HepG2 (cell line): ENCODE results near the gene PSG5. TPM values are rescaled to one million over a fixed set of nuclear protein-coding genes. Genes with fewer than 3 reads are reported as not detected.
"Not testable (repeated sequence)": the region's sequence is repeated elsewhere in the genome, so short reads cannot be mapped to it uniquely, and the experiment has no call there.

ENCODE experiments used
- ATAC-seq: fragments of 200-7000 bp; cut with Tn5 transposase; 3 replicates; pipeline ENCODE4 v1.9.1; 2020; ENCODE audit warnings: mild to moderate bottlenecking, moderate library complexity
- BruUV-seq: library from RNA; stranded (reverse); fragments of 400-500 nt; replicated peaks from 2 replicates; lab custom pipeline; 2021; lab: Mats Ljungman, UMichigan
- CTCF ChIA-PET: fragments of 300-600 bp; formaldehyde crosslinking; extraction: SDS; loops from one replicate; lab custom pipeline; 2021; ENCODE audit warnings: low total read pairs, inconsistent platforms, low intra/inter-chr PET ratio; lab: Yijun Ruan, JAX
- POLR2A ChIA-PET: fragments of 350-600 bp; sonication (Branson Sonifier 250); formaldehyde crosslinking; loops from one replicate; lab custom pipeline; 2020; ENCODE audit warnings: antibody characterized with exemption, inconsistent platforms; lab: Yijun Ruan, JAX
- DNase-seq: peaks from one replicate; pipeline ENCODE4 v3.0.0-alpha.2; 2015; ENCODE audit warnings: low spot score
- FAIRE-seq: peaks from 3 replicates; lab custom pipeline; 2011; peaks lifted over from hg19 to GRCh38; lab: Jason Lieb, UNC
- H2AFZ ChIP-seq: one replicate; pipeline ENCODE4 v1.6.1; 2011; ENCODE audit warnings: low read length, inconsistent platforms
- H3K27ac ChIP-seq: fragments of 300-600 bp; 3 replicates; pipeline ENCODE4 v1.8.0; 2011; ENCODE audit warnings: mixed run types, mild to moderate bottlenecking, mixed read lengths, low read length, inconsistent platforms; ENCODE audit not compliant: insufficient read depth; ENCODE audit errors: extremely low read length
- H3K27me3 ChIP-seq, 2 experiments: fragments of 200-600 bp in 1 of 2; 2 replicates in 1 of 2; 3 replicates in 1 of 2; pipeline versions ENCODE4 v1.6.0 to v1.8.0; 2011; ENCODE audit warnings: low read length in 2 of 2, mild to moderate bottlenecking in 2 of 2, moderate library complexity in 2 of 2, inconsistent platforms in 1 of 2; ENCODE audit not compliant: insufficient read depth in 2 of 2, control insufficient read depth in 1 of 2
- H3K36me3 ChIP-seq, 2 experiments: fragments of 200-600 bp in 1 of 2; replicated peaks in 1 of 2; 2 replicates in 1 of 2; 3 replicates in 1 of 2; pipeline versions ENCODE4 v1.5.1 to v1.8.0; 2011; ENCODE audit warnings: low read length in 2 of 2, inconsistent platforms in 1 of 2; ENCODE audit not compliant: insufficient read depth in 2 of 2, control insufficient read depth in 1 of 2
- H3K4me1 ChIP-seq: 2 replicates; pipeline ENCODE4 v1.5.1; 2012; ENCODE audit warnings: low read length, inconsistent platforms; ENCODE audit not compliant: insufficient read depth
- H3K4me2 ChIP-seq: 2 replicates; pipeline ENCODE4 v1.6.0; 2011; ENCODE audit warnings: low read depth, low read length, inconsistent platforms
- H3K4me3 ChIP-seq, 3 experiments: fragments of 200-600 bp in 1 of 3; sonication (generic), shearing (Covaris generic) in 1 of 3; replicated peaks in 1 of 3; 2 replicates each; pipeline ENCODE4 v1.5.1; 2011 to 2016; ENCODE audit warnings: low read length in 3 of 3, inconsistent platforms in 2 of 3, low read depth in 2 of 3, mild to moderate bottlenecking in 2 of 3, control low read depth in 1 of 3, mixed read lengths in 1 of 3; ENCODE audit not compliant: insufficient read depth in 1 of 3
- H3K79me2 ChIP-seq: one replicate; pipeline ENCODE4 v1.6.1; 2011; ENCODE audit warnings: low read length, inconsistent platforms; ENCODE audit not compliant: insufficient read depth
- H3K9ac ChIP-seq: 2 replicates; pipeline ENCODE4 v1.6.0; 2011; ENCODE audit warnings: mild to moderate bottlenecking, low read depth, low read length, inconsistent platforms; ENCODE audit not compliant: insufficient read depth
- H3K9me3 ChIP-seq: 2 replicates; pipeline ENCODE4 v1.5.1; 2012; ENCODE audit warnings: mild to moderate bottlenecking, low read length
- H4K20me1 ChIP-seq: 2 replicates; pipeline ENCODE4 v1.6.0; 2011; ENCODE audit warnings: inconsistent platforms, mild to moderate bottlenecking, low read length, moderate library complexity; ENCODE audit not compliant: insufficient read depth
- WGBS: methylation state at CpG from one replicate; pipeline ENCODE4 v1.1.6; 2017; ENCODE audit warnings: low lambda C conversion rate; 5-methylcytosine and 5-hydroxymethylcytosine counted together
- in situ Hi-C: cut with HindIII; loops from 2 replicates; pipeline ENCODE4 v1.10.0; 2017; ENCODE audit warnings: low pct_unique_long_range_greater_than_20kb; ENCODE audit not compliant: extremely low pct_ligation_motif_present
- intact Hi-C: fragments of 100-400 bp; cut with micrococcal nuclease; formaldehyde crosslinking; loops from one replicate; pipeline ENCODE4 v1.10.0; 2022; ENCODE audit not compliant: unreplicated experiment
- polyA plus RNA-seq, 8 experiments: library from polyadenylated mRNA; depleted of rRNA in 3 of 8; stranded (reverse) in 7 of 8; unstranded in 1 of 8; fragments of >200 nt; fragmentation: Illumina TruSeq in 4 of 8; extraction: Trizol in 4 of 8; gene quantifications; 2 replicates each; pipeline versions ENCODE4 v1.2.1 to v1.2.3, GENCODE V29; 2011 to 2016; ENCODE audit warnings: low read depth in 4 of 8, missing spikeins in 1 of 8, mixed read lengths in 1 of 8; ENCODE audit not compliant: insufficient read depth in 1 of 8
- total RNA-seq, 5 experiments: library from RNA; depleted of rRNA; stranded (reverse); fragments of >200 nt; fragmentation: Illumina TruSeq; extraction: Trizol; gene quantifications; 2 replicates each; pipeline ENCODE4 v1.2.3, GENCODE V29; 2016; ENCODE audit warnings: low read depth in 1 of 5
- TF ChIP-seq, protein P1 (sequence below): fragments of 450-650 bp; IDR thresholded peaks from 2 replicates; pipeline ENCODE4 v1.6.1; 2016
- TF ChIP-seq, protein P2 (sequence below): sonication (generic); formaldehyde crosslinking; IDR thresholded peaks from 2 replicates; pipeline ENCODE4 v1.5.0; 2020; ENCODE audit warnings: mild to moderate bottlenecking, missing genetic modification reagents, moderate library complexity

PSG5 gene
- total and polyA plus RNA-seq, 2 of the 13 experiments (the other 11 are each of a cell fraction or from before 2014, with no cell fraction given), result not detected

DNA sequence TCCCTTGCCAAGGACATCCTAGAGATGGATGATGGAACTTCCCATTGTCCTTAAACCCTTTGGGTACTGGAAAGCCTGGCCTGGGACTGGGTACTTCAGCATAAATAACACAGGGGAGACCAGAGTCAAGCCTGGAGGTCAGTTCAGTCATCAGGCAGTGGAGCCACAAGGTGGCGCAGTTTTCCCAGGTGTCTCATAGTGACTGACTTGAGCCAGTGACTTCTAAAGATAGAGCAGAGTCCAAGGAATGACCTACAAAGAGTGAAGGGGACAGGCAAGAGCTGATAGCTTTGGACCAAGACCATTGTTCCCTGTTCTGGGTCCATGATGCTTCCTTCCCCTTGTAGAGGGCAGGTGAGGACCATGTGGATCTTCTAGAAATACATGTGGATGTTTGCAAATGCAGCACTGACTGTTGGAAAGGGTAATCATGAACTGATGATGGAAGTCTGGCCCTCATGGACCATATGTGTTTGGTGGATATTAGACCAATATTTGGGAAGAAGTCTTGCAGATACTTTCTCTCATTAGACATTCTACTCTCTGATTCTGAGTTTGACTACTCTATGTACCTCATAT lies 6.7 kb downstream of the PSG5 start:
- in situ Hi-C loops, result not testable (repeated sequence)

DNA sequence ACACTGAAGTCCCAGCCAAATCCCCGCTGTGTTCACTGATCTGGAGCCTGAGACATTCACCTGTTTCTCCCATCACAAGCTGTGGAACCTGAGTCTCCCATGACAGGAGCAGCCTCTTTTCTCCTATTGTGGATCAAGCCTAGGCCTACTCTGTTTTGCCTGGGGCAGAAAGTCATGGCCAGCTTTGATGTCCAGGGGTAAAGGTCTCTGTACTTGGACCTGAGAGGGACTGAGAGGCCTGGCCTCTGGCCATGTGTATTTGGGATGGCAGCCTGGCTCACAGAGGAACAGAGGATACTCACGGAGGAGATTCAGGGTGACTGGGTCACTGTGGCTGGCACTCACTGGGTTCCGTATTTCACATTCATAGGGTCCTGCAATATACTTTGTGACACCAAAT lies 7.8 kb downstream of the PSG5 start:
- CTCF ChIA-PET, result not testable (repeated sequence)

More for the DNA sequence above, 6.7 kb downstream of the PSG5 start:
- ATAC-seq, H2AFZ ChIP-seq, FAIRE-seq, CTCF ChIA-PET, BruUV-seq, H3K27me3 ChIP-seq, H3K4me2 ChIP-seq, intact Hi-C loops, H3K4me3 ChIP-seq, DNase-seq, H3K9me3 ChIP-seq, H3K4me1 ChIP-seq, H3K27ac ChIP-seq, H4K20me1 ChIP-seq, H3K9ac ChIP-seq, H3K36me3 ChIP-seq, H3K79me2 ChIP-seq, POLR2A ChIA-PET: not testable (repeated sequence)
- TF ChIP-seq, protein P1, sequence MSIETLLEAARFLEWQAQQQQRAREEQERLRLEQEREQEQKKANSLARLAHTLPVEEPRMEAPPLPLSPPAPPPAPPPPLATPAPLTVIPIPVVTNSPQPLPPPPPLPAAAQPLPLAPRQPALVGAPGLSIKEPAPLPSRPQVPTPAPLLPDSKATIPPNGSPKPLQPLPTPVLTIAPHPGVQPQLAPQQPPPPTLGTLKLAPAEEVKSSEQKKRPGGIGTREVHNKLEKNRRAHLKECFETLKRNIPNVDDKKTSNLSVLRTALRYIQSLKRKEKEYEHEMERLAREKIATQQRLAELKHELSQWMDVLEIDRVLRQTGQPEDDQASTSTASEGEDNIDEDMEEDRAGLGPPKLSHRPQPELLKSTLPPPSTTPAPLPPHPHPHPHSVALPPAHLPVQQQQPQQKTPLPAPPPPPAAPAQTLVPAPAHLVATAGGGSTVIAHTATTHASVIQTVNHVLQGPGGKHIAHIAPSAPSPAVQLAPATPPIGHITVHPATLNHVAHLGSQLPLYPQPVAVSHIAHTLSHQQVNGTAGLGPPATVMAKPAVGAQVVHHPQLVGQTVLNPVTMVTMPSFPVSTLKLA, result peak; percentile 94
- TF ChIP-seq, protein P2, sequence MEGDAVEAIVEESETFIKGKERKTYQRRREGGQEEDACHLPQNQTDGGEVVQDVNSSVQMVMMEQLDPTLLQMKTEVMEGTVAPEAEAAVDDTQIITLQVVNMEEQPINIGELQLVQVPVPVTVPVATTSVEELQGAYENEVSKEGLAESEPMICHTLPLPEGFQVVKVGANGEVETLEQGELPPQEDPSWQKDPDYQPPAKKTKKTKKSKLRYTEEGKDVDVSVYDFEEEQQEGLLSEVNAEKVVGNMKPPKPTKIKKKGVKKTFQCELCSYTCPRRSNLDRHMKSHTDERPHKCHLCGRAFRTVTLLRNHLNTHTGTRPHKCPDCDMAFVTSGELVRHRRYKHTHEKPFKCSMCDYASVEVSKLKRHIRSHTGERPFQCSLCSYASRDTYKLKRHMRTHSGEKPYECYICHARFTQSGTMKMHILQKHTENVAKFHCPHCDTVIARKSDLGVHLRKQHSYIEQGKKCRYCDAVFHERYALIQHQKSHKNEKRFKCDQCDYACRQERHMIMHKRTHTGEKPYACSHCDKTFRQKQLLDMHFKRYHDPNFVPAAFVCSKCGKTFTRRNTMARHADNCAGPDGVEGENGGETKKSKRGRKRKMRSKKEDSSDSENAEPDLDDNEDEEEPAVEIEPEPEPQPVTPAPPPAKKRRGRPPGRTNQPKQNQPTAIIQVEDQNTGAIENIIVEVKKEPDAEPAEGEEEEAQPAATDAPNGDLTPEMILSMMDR (CRISPR knock-in tag), result peak; percentile 30; the same call in 1 of the 2 replicates
- 0% methylated on average over 1 of the region's 1 CpG for WGBS

DNA sequence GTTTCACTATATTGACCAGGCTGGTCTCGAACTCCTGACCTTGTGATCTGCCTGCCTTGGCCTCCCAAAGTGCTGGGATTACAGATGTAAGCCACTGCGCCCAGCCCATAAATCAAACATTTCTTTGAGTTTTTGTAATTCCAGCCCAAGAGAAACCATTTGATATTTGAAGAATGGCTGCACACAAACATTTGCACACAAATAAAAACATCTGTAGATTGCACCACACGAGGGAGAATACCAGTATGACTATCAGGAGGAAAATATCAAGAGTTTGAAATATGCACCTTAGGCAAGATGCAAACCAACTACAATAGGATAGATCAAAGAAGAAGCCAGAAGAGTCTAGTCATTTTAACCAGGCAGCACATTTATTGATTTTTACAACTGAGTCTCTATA lies 20.4 kb downstream of the PSG5 start:
- POLR2A ChIA-PET, DNase-seq, H3K27ac ChIP-seq, H3K4me3 ChIP-seq, BruUV-seq, intact Hi-C loops, CTCF ChIA-PET, H3K79me2 ChIP-seq, H3K9me3 ChIP-seq, FAIRE-seq, H4K20me1 ChIP-seq, H2AFZ ChIP-seq, H3K36me3 ChIP-seq, H3K9ac ChIP-seq, H3K27me3 ChIP-seq, H3K4me2 ChIP-seq, ATAC-seq, in situ Hi-C loops, H3K4me1 ChIP-seq: not testable (repeated sequence)
- 20% methylated on average over 3 of the region's 3 CpGs for WGBS

More for the DNA sequence above, 7.8 kb downstream of the PSG5 start:
- H3K27me3 ChIP-seq, ATAC-seq, POLR2A ChIA-PET, intact Hi-C loops, H3K9me3 ChIP-seq, H3K4me3 ChIP-seq, DNase-seq, H3K27ac ChIP-seq, H3K36me3 ChIP-seq, H3K4me2 ChIP-seq, in situ Hi-C loops, FAIRE-seq, H3K79me2 ChIP-seq, H4K20me1 ChIP-seq, H3K4me1 ChIP-seq, H3K9ac ChIP-seq, BruUV-seq, H2AFZ ChIP-seq: not testable (repeated sequence)
- WGBS, result 0% methylated on average over 1 of the region's 3 CpGs
